HuH-7.5 (cell line): ENCODE measurements around the gene RBM17.
"Not testable (repeated sequence)": the region's sequence is repeated elsewhere in the genome, so short reads cannot be mapped to it uniquely, and the experiment has no call there.

ENCODE experiments used
- DNase-seq: peaks from one replicate; pipeline ENCODE4 v3.0.0; 2011; ENCODE audit warnings: low spot score

Gene RBM17

DNA sequence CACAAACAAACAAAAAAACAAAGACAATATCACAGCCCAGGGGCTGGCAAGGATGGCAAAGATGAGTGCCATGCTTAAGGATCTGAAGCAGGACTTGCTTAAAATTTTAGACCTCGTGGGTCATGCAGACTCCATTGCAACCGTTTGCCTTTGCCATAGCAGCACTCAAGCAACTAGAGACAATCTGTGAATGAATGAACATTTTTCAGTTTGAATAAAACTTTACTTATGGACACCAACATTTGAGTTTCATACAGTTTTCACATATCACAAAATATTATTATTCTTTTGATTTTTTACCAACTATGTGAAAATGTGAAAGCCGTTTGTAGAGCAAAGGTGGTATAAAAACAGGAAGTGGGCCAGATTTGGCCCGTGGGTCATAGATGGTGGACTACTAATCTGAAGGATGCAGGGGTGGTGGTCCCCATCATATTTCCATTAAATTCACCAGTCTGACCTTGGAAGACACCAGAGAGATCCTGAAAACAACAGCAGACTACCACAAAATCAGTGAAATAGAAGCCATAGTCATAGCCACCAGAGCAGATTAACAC lies 8.3 kb upstream of the RBM17 start:
- no peak for DNase-seq

DNA sequence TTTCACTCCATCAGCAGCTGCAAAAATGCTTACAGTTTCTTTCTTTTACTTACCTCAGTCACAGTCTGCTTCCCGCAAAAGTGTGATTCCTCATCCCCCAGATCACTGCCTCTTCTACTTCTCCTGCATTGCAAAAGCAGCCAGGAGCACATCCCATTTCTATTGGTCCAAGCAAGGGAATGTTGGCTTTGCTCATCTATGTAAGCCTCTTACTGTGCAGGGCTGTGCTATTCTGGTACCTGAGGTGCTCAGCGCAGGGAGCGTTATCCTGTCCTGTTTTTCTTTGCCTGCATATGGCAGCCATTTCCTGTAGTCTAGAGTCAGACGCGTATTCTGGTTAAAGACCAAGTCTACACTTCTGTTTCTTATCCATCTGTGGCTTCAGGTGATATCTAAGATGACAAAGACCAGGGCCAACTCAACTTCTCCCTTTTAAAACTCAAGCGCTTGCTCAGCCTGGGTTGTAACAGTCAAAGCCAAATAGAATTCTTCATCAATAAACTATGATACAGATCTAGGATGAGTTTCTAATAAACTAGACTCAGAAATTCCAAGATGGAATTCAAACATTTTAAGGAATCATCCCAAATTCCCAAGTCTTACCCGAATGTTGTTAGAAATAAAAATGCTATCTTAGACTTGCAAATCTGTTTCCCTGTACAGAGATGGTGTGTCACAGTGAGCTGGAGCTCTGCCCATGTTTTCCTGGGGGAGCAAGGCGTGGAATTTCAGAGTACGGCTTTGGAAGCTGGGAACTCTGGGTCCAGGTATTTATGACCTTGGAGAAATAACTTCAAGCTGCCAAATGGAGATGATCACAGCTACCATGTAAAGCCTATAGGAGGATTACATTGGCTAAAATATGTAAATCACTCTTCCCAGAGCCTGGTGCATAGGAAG lies 6.1 kb upstream of the RBM17 start:
- no peak for DNase-seq

GRCh38 chr10:6083523-6084475 lies 5.0 kb upstream of the RBM17 start:
- no peak for DNase-seq

- peak; percentile 59 for DNase-seq
Measured at GRCh38 chr10:6086375-6087233, 2.2 kb upstream of the RBM17 start.

DNA sequence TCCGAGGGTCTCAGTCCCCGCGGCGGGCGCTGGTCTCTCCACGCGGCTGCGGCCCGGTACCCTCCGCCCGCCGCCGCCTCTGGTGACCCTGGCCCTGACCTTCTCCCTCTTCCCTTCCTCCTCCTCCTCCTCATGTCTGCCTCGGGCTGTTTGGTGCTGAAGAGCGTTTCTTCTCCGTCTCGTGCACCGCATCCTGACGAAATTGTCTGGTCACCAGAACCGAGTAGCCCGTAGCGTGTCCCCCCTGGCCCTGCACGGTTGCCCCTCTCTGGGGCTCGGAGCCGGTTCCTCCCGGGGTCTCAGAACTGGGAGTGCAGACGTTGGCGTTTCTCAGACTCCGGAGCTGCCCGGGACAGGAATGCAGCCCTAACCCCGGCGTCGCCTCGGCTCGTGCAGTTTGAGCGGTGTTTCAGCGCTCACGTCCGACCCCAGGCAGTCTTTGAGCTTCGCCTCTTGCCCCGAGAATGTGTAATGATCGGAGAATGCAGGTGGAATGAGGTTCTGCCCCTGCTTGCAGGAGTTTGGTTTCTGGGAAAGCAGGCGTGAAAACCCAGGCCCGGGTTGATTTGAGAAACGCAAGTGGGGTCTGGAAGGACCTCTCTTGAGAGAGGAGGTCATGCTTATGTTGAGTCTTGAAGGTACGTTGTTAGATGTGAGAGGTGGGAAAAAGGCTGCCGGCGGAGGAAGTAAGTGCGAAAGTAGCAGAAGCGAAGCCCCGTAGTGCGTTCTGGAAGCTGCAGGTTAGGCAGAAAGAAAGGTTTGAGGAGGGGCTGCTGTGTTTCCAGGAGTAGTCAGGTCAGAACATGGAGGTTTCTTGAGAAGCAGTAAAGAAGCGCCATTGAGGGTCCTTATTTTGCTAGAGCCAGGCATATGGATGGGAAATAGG lies 743 bp downstream of the RBM17 start:
- DNase-seq: peak; percentile 19

DNA sequence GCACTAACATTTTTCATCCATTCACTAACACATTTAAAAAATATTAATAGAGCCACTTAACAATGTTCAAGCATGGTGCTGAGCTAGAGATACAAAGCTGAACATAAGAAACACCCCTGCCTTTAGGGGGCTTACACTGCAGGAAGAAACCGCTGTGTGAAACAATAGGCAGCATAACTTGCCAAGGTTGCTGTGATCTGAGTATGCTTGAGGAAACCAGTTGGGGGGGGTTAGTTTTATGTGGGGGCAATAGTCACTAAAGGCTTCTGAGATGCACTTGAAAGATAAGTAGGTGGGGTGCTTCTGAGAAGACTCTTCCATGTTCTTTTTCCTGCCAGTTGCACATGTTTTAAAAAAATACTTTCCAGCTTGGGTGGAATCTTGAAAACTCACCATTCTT lies 2.8 kb downstream of the RBM17 start:
- DNase-seq: no peak

DNA sequence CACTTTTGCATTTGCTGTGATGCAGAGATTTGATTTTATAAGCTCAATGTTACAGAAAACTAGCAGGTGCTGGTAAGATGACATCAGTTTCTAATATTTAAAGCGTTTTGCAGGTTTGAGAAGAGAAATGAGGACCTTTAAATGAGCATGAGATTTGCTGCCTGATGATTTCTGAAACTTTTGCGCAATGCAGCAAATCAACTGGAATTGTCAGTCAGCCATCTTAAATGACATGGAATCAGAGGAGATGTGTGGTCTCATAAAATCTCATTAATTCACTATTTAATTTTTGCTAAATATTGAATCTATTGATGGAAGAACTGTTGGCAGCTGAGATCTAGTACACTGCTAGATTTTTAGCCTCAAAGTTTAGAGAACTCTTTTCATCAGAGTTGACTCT lies 3.9 kb downstream of the RBM17 start:
- DNase-seq: no peak

DNA sequence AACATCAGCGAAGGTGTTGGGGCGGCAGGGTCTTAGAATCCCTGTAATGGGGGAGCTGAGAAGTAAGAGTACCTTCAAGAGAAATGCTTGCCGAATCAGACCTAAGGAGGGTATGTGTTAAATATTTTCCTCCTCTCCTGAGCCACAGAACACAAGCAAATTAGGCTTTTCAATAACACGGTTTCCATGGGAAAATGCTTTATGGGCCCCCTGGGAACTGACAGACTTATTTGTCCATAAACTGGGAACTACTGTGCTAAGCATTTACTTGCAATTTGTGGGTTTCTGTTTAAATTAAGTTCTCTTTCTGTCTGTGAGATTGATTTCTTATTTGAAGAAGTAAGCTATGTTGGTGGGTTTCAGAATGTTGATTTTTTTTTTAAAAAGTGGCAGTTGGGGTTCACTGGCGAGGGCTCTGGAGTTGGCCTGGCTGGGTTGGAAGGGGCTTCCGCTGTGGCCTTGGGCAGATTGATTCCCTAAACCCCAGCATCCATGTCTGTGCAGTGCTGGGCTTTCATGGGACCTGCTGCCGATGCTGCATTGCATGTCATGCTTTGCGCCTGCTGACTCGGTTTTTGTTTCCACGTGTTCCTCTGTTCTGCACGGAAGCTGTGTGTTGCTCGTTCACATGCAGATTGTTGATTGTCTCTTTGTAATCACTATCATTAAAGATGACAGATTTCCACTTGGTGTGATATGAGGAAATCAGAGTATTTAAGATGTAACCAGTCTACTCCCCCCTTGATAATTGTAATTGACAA lies 7.2 kb downstream of the RBM17 start:
- no peak for DNase-seq

- no peak for DNase-seq
Measured at GRCh38 chr10:6097063-6097462, 8.2 kb downstream of the RBM17 start.

DNA sequence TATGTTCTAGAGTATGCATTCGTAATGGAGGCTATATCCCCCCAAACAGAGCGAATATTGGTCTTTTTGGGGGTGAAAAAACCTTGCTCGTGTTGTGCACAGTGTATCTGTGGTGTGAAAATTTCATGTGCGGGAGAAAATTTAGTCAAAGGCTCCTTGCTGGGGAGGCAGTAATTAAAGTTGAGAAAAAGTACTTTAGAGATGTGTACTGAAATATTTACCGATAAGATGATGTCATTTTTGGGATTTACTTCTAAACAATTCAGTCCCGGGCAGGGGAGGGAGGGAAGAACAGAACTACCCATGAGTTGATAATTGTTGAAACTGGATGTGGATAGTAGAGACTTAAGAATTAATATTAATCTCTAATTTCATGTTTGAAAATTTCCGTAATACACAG lies 9.3 kb downstream of the RBM17 start:
- DNase-seq: no peak

- DNase-seq: no peak
Measured at GRCh38 chr10:6100370-6100769, 11.5 kb downstream of the RBM17 start.

GRCh38 chr10:6101181-6101580 lies 12.3 kb downstream of the RBM17 start:
- DNase-seq: no peak

- no peak for DNase-seq
Measured at GRCh38 chr10:6102128-6102527, 13.3 kb downstream of the RBM17 start.

DNA sequence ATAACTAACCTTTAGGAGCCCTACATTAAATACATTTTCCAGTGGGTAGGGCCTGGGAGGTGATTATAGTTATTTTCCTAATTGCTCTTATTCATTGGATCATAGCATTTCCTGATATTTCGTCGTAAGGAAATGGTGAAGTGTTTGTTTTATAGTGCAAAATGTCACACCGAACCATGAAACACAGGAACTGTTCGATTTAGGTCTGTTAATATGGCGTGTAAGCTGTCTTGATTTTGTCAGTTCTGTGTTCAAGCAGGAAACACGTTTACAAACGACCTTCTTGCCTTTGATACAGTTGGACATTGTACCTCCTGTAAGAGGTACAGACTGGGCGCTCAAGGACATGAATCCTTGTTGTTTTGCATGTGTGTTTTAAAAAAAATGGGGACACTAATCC lies 14.8 kb downstream of the RBM17 start:
- no peak for DNase-seq

DNA sequence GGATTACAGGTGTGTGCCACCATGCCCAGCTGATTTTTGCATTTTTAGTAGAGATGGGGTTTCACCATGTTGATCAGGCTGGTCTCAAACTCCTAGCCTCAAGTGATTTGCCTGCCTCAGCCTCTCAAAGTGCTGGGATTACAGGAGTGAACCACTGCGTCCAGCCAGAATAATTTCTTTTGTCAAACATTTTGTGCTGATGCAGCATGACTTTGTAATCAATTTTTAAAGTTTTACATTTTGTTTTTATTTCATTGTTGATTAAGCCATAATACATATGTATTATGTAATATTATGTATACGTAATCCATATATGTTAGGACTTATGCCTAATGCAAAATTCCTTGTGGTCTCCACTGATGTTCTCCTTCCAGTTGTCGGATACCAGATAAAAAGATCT lies 18.8 kb downstream of the RBM17 start:
- not testable (repeated sequence) for DNase-seq

DNA sequence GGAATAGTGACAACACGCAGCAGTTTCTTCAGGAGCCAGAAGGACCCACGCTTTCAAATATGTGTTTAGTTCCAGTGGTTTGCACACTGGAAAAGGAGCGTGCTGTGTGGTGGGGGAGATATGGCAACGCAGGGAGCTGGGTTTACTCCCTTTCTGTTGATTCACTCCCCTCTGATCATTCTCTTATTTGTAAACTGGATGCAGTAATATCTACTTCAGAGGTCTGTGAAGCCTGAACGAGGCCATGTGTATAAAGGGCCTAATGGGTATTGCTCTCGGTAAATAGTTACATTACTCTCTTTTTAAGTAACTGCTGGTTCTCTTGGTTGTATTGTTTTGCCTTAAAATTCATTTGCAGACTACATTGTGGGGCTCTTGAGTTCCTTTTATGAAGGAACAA lies 19.2 kb downstream of the RBM17 start:
- no peak for DNase-seq

GRCh38 chr10:6108631-6109443 lies 20.0 kb downstream of the RBM17 start:
- peak; percentile 34 for DNase-seq

- DNase-seq: no peak
Measured at GRCh38 chr10:6109444-6109775, 20.6 kb downstream of the RBM17 start.

- DNase-seq: no peak
Measured at GRCh38 chr10:6110136-6110535, 21.3 kb downstream of the RBM17 start.
